Eye (tissue), 1 donor: ENCODE measurements around the gene SMOC2.
"Not testable (repeated sequence)": the region's sequence is repeated elsewhere in the genome, so short reads cannot be mapped to it uniquely, and the experiment has no call there.

Source experiments
- DNase-seq: peaks from one replicate; pipeline ENCODE4 v3.0.0-alpha.2; 2015

Gene SMOC2

DNA sequence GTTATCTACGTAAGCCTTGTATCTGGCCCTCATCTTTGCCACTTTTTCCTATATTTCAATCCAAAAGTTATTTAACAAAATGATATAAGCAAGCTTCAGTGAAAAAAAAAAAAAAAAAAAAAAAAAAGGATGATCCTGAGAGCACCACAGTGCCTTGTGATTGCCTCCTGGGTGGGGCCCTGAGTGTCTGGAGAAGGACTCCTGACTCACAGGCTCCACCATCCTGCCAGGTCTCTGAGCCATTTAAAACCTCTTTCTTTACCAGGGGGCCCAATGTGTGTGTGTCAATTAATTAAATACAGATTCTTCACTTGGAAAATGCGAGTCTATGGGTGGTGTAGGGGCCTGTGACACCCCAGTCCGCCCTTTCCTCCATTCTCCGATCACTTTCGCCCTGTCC, 105.2 kb downstream of the SMOC2 start:
- DNase-seq, result no peak

DNA sequence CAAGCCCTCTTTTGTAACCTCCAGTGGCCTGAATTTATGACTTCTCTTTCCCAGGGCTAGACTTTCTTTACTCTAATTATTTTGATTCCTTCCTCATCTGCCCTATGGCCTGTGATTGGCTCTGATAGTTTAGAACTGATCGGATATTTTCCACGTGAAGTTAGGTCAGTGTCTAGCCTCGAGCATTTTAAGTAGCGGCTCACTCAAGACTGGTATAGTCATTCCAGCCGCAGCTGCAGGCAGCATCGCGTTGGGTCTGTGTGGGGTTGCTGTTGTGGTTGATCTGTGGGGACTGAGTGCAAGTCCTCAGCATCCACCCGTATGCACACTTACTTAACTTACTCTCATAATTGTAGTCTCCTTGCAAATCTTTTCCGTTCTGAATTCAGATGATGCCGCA, 105.7 kb downstream of the SMOC2 start:
- no peak for DNase-seq

DNA sequence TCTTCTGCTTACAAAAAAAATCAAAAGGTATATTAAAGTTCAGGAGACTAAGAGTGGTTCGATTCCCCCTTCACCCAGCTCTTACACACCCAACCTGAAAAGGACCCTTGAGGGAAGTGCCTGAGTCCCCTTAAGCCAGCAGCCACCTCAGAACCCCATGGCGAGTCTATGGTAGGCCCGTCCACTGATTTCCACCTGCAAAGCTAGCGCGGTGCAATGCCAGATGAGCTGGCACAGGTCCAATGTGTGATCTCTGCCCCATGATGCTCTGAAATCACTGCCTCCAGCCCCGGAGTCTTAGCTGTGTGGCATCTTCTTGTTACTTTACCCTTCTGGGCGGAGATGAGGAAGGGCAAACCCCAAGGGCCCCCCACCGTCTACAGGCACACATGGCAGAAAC, 109.3 kb downstream of the SMOC2 start:
- DNase-seq, result no peak

DNA sequence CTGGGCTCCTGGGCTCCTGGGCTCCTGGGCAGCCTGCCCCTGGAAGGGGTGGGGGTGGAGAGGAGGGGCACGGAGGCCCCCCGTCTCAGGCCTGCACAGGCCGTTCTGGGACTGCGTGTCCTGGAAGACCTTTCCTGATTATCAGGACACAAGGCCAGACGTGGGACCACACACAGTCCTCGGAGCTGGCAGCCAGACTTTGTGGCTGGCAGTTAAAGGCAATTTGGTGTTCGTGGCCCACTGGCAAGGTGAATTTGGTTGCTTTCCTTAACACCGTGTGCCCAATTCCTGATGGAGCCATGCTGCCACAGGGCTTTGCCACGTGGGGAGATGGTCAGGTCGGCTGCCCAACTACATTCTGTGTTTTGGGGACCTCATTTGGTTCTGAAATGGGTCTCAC, 113.5 kb downstream of the SMOC2 start:
- DNase-seq, result no peak

DNA sequence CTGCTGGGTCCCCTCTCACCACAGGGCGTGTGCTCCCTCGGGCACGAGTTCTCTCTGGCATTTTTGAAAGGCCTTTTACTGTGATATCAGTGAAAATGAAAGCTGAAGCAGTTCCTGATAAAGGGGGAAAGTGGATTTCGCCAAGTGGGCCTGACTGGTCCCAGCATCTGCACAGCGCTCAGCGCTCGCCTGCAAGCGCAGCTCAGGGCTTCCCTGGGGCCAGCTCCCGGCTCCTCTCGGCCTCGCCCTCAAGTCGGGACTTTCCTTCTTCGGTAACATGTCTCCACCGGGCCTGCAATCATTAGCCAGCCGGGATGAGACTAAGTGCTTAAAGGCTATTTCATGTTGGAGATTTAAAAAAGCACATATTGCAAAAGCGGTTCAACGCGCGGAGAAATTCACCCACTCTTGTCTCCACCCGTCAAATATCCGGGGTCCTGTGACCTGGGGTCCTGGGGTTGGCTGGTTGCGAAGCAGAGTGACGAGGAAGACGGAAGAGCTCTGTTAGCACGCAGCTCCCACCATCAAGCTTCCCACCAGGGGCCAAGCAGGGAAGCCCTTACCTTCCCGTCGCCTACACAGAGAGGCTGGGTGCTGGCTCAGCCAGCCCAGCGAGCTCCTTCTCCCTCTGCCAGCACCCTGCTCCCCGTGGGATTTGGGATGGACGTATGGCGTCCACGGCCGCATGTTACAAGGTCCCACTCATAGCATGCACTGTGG, 114.1 kb downstream of the SMOC2 start:
- no peak for DNase-seq

DNA sequence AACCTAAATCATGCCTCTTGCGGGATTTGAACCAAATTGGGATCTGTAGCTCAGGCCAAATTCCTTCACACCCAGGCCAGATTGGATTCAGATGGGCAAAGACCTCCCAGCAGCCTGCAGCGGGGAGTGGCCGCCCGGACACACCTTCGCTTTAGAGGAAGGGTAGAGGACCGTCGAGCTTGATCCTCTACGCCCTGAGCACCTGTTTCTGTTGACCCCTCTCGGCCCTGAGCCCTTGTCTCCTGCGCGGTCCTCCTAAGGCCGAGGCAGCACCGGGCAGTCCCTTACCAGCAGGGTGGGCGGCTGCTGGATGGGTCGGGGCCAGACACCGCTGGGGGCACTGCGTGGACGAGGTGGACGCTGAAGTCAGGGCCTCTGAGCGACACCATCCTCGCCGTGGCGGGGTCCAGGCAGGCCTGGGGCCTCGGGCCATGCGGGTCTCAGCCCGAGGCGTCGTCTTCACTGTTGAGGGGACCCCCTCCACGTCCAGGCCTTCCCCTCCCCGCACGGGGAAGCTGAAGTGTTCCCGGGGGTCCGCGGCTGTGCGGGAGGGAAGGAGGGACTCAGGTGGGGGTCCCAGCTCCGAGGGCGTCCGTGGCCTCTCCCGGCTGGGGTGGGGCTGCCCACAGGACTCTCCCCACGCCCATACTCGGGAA, 114.8 kb downstream of the SMOC2 start:
- DNase-seq, result no peak

DNA sequence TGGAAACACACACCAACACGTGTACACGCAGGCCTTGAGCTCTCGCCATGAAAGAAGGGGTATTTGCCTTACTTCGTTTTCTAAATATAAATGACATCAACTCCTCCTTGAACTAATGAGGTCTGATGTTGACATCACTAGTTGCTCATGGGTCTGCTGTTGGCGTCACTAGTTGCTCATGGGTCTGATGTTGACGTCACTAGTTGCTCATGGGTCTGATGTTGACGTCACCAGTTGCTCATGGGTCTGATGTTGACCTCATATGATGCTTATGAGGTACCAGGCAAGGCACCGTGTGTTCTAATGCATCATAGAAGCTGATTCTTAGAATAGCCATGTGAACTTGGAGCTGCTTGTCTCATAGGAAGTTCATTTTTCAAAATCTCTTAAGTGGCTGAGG, 116.5 kb downstream of the SMOC2 start:
- DNase-seq, result no peak

DNA sequence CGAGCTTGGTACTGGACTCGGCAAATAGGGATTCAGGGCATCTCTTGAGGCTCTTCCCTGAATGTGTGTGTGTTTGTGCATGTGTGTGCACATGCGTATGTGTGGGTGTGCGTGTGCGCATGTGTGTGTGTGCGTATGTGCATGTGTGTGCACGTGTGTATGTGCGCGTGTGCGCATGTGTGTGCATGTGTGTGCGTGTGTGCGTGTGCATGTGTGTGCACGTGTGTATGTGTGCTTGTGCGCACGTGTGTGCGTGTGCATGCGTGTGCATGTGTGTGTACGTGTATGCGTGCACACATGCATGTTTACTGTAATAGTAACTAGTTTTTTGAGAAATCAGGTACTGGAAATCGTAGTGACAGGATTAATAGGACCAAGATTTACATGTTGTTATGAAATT, 117.7 kb downstream of the SMOC2 start:
- DNase-seq, result no peak

DNA sequence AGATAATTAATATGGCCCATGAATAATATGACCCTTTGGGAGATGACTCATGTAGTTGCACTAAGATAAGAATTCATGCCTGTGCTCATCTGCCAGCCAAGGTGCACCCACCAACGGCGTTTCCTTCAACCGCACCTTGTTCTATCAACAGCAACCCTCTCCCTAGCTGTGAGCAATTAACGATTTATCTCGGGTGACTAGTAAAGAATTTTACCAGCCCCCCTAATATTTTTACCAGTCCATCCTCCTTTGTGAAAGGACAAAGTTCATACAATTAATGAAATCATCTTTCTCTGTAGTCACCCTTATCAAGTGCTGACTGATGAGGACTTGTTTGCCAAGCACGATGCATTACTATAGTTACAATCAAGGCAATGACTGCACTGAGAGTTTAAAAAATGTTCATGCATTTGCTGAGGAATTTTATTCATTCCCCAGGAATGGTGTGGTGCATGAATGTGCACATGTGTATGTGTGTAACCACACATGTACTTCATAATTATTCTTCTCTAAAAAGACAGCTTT, 118.7 kb downstream of the SMOC2 start:
- peak; percentile 33 for DNase-seq

DNA sequence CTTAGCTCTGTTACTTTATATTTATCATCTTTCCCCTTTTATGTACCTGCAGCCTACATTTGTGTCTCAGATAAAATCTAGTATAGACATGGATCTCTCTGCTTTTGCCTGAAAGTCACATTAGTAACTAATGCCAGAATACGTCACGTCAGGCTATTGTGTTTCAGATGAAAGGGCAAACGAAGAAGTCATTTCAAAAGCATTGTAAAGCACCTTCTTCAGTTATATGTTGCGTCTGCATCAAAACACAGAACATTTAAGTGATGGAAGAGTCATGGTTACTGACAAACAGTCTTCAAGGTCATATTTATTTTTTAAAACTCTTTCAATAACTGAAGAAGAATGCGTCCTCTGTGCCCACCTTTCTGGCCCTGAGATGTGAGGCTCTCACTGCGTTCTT, 119.1 kb downstream of the SMOC2 start:
- peak; percentile 44 for DNase-seq

DNA sequence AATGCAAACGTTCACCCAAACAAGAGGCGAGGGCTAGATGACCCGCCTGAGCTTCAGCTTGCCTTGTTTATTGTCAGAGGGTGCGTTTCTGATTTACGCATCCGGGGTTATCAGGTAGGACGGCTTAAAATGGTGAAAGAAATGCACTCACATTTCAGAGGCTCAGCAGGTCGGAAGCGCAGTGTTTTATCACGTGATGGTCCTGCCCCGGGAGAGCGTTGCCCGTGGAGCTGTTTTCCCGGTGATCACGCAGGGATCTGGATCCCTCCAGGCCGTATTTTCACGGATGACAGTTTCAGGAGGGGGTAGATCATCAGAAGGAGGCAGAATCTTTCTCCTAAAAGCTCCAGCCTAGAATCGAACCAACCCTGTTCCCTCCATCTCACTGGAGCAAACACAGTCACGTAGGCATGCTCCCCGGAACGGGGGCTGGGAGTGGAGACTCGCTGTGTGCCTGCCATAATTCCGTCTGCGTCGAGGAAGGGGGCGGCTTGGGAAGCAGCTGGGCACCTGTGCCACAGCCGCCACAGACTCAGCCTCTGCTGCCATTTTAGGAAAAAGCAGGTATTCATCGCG, 121.7 kb downstream of the SMOC2 start:
- DNase-seq, result peak; percentile 25

DNA sequence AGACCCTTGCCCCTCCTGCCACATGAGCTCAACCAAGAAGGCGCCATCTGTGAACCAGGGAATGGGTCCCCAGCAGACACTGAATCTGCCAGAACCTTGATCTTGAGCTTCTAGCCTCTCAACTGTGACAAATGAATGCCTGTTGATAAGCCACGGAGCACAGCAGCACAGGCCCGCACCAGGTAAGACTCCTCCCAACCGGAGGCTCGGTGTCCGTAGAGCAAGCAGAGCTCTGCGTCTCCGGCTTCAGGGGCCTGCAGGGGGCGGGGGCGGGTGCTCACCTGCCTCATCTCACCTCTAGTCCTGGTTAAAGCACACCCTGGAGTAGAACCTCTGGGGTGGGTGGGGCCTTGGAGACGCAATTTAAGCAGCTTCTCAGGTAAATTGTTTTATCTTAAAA, 122.7 kb downstream of the SMOC2 start:
- DNase-seq, result no peak

DNA sequence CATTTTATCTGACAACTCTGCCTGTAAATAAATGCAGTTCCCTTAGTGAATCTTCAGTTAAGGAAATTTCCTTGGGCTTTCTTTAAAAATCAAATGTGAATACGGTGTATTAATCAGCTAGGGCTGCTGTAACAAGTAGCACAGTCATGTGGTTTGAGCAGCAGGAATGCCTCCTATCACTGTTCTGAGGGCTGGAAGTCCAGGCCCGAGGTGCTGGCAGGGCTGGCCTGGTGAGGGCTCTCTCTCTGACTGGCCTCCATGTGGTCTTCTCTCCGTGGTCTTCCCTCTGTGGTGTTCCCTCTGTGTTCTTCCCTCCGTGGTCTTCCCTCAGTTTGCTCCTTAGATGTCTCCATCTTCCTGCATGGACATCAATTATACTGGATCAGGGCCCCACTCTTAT, 124.1 kb downstream of the SMOC2 start:
- DNase-seq, result no peak

DNA sequence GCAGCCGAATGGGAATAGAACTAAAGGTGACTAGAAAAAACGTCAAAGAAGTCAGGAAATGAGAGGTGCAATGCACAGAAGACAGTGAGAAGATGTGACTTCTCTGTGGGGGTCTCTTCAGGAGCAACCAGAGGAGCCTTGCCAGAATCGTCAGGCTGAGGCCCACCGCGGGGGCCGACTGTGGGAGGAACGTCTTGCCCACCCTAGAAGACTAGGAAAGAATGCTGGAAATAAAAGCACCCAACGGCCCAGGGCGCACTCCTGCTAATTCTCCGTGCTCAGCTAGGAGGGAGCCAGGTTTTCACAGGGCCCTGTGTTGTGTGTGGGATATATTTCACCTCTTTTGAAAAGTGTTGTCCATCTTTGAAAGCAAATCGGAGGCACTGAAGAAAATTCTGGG, 129.2 kb downstream of the SMOC2 start:
- DNase-seq, result no peak

DNA sequence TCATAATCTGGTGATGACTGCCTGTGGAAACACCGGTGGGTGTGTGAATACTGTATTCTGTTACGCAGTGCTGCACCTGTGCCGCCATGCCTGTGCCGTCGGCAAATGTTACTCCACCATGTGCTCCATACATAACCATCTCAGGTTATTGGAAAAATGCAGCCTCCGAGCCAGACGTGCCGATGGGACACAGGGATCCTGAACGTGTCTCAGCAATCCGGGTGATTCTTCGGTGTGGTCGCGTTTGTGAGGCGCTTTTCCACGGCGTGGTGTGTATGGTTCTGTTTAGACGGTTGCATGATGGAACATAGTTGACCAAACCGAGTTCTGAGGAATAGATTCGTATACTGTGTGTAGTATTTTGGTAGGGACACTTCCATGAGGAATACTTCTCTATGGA, 130.3 kb downstream of the SMOC2 start:
- no peak for DNase-seq

DNA sequence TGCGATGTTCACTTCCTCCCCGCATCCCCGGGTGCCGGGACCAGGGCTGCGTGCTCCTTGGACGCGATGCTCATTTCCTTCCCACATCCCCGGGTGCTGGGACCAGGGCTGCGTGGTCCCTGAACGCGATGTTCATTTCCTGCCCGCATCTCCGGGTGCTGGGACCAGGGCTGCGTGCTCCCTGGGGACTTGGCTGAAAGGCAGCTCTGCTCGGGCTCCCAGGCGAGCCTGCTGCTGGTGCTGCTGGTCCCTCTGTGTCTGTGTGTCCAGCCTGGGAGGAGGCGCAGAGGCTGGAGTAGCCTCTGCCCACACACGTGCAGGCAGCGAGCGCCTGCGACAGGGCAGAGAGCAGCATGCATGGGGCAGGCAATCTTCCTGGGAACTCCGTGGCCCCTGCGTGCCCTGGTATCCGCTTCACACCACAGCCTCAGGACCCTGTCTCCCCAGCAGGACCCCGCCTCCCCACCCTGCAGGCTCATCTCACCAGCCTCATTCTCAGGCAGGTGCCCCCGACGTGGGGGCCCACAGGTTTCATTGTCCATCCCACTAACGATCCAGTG, 132.4 kb downstream of the SMOC2 start:
- DNase-seq, result not testable (repeated sequence)

DNA sequence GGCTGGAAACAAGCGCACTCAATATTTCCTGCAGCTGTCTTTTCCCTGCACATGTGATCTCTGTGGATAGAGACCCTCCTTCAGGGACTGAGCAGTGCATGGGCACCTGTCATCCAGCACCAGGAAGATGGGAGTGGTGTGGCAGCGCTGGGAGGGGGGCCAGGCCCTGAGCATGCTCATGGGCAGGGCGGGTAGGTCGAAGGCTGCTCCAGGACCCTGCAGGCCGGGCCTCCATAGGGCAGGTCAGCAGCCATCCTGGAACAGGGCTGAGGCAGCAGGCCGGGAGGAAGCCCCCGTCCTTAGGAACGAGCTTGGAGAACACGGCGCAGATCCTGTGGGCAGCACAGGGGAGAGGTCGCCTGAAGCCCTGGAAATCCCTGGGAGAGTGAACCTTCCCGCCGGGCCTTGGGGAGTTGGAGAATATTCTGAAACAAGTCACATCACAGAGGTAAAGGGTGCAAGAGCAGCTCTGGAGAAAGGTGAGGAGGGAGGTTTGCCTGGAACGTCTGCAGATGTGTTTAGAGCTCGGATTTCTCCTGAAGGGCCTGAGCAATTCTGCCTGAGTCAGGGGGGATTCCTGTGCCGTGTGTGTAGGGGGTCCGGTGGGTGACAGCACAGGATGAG, 133.2 kb downstream of the SMOC2 start:
- DNase-seq, result no peak

DNA sequence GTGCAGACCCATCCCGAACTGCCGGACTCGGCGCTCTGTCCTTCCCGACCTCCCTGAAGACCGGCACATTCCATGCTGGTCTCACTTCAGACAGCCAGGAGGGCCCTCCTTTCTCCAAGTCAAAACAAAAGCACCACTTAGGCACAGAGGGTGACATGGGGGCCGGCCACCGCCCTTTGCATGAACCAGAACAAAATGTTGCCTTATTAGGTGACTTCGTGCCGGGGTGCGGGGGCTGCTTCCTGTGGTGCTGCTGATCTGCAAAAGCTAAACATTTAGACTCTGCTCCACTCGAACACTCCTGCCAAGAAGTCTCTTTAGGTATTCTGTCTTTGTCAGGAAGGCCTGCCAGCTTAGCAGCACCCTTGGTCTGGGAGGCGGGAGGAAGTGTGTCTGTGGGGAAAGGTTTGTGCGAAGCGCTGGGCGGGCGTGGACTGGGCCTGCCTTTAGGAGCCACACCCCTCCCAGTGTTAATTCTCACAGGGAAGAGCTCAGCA, 133.8 kb downstream of the SMOC2 start:
- DNase-seq, result no peak

DNA sequence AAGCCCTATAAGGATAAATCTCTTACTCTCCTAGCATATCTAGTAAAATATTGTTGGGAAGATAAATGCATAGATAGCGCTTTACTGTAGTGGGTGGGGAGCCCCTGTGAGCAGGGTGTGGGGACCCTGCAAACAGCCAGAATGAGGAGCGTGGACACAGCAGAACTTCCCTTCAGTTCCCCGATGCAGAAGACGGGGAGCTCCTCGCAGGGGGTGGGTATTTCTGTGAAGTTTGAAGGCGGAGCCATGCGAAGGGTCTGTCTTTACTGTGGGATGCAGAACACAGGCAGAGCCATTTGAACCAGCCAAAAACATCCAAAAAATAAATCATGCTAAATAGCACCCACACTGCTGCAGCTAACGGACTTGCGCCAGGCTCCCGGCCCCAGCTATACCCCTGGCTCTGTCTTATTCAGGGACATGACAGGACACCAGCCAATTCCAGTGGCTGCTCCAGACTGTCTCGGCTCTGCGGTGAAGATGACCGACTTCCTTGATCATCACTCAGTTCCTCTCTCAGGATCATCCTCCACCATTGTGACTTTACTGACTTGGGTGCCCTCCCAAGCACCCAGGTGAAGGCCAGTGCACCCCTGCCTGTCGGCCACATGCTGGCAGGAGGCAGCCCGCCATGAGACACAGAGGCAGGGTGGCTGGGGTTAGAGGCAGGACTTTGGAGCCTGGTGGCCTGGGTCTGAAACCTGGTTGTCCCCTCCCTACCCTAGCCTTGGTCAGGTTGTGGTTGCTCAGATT, 134.5 kb downstream of the SMOC2 start:
- no peak for DNase-seq

DNA sequence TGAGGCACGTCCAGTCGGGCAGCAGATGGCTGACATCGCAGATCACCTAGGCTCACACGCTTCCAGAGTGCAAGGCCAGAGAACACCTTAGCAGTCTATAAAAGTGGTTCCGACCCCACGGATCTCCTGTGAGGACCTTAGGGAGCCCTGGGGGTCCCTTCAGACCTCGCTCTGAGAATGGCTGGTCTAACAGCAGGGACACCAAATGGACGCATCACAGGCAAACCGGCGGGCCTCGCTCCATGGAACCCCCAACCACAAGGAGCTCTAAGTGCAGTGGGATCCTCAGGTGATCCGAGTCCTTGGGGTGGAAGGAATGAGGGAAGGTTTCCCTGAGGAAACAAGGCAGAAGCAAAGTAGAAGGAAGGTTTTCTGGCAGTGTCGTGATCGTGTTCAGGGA, 135.4 kb downstream of the SMOC2 start:
- DNase-seq, result no peak

DNA sequence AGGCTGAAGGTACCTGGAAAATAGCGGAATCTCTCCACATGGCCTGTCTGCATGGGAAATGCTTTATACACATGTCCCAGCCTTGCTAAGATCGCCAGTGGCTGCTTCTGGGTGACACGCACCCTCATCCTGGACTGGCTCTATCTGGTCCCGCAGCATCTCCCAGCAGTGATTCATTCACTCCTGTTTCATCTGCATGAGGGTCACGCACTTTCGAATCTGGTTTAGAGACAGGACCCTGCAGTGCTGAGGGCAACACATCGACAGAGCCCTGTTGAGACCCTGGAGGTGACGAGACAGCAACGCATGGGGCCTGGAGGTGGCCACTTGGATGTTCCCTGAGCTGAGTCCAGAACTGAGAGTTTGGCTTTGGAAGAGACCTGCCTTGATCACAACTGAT, 136.5 kb downstream of the SMOC2 start:
- no peak for DNase-seq

DNA sequence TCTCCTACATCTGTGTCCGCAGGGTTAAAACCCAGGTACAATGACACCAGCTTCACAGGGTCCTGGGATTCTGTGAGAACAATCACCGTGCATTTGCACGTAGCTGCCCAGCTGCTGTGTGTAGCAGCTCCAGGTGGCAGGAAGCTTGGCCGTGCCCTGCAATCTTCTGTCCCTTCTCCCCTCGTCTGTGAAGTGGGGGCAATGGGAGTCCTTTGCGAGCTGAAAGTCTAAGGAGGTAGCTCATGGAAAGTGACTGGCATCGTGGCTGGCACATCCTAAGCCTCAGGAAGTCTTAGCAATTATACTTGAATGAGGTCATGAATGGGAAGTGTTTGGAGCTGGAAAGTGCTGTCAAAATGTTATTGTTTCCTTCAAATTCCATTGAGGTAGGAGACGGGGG, 137.1 kb downstream of the SMOC2 start:
- no peak for DNase-seq

DNA sequence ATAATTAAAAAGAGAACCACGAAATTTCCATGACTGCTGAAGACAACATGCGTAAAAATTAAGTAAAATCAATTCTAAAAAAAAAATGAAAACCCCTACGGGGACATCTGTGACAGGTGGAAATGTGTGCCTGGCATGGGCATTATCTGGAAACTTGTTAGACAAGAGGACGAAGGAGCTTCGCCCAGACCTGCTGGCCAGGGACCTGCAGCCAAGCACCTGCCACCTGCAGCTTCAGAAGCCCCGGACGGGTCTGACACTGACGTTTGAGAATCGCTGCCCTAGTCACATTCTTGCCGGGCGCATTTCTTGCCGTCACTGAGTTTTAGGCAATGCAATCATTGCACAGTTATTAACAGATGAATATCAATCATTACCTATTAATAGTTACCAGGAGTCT, 140.3 kb downstream of the SMOC2 start:
- no peak for DNase-seq
